DMS114 treated with DMSO at 0.1 percent for 48 hours (cell line): Measurements from ENCODE around the gene BCAT1.
"Not testable (repeated sequence)": the region's sequence is repeated elsewhere in the genome, so short reads cannot be mapped to it uniquely, and the experiment has no call there.

Experiments
- DNase-seq: peaks from one replicate; lab custom pipeline; 2025; ENCODE audit not compliant: unreplicated experiment; lab: John Stamatoyannopoulos, UW

BCAT1 gene

GRCh38 chr12:24960222-24960855 lies 11.4 kb upstream of the BCAT1 start:
- peak; percentile 29 for DNase-seq

DNA sequence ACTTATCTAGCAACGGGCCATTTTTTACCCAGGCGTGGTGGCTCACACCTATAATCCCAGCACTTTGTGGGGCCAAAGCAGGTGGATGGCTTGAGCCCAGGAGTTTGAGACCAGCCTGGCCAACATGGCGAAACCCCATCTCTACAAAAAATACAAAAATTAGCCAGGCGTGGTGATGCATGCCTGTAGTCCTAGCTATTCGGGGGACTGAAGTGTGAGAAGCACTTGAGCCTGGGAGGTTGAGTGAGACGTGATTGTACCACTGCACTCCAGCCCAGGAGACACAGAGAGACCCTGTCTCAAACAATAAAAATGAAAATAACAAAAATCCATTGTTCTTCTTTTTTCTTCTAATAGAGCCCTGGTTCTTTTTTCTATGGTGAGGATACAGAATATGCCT lies 7.5 kb upstream of the BCAT1 start:
- not testable (repeated sequence) for DNase-seq

GRCh38 chr12:24955853-24956252 lies 7.0 kb upstream of the BCAT1 start:
- DNase-seq, result no peak

- DNase-seq, result no peak
Observed at GRCh38 chr12:24955389-24955788, 6.5 kb upstream of the BCAT1 start.

DNA sequence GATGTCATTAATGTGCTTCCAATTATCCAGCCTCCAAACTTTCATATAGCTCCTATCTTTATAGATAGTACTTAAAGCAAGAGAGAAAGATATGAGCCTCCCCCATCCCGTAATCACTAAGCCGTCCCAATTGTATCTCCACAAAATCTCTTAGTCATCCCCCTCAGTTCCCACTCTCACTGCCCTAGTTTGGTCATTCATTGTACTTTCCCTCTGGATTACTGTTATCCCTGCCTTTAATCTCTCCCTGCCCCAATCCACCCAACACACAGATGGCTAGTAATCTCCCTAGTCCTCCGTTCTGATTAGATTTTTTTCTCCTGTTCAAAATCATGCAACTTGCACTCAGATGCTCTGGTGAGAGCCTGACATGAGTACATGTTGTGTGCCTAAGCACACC lies 5.4 kb upstream of the BCAT1 start:
- DNase-seq, result no peak

DNA sequence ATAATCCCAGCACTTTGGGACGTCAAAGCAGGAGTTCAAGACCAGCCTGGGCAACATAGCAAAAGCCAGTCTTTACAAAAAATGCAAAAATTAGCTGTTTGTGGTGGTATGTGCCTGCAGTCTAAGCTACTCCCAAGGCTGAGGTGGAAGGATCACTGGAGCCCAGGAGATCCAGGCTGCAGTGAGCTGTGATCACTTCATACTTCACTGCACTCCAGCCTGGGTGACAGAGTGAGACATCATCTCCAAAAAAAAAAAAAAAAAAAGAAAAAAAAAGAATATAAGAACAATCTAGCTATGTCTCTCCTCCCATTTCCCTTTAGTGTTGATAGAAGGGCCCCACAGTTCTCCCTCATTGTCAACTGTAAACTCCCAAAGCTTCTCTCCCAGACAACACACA lies 3.5 kb upstream of the BCAT1 start:
- DNase-seq, result no peak

- no peak for DNase-seq
Observed at GRCh38 chr12:24950231-24950834, 1.4 kb upstream of the BCAT1 start.

DNA sequence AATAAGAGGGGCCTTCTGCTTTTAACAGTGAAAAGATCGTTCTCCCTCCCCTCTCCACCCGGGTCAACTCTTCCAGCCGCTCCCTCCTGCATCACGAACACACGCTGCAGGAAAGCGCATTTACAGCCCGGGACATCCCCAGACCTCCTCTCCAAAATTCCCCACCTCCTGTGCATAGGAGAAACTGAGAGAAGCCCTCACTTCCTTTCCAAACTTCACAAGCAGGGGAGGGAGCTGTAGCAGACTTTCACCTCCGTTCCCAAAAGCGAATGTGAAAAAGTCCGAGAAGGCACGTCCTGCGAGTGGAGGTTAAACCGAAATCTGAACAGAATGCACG lies 513 bp downstream of the BCAT1 start:
- peak; percentile 18 for DNase-seq

- no peak for DNase-seq
Observed at GRCh38 chr12:24947541-24948419, 1.1 kb downstream of the BCAT1 start.

DNA sequence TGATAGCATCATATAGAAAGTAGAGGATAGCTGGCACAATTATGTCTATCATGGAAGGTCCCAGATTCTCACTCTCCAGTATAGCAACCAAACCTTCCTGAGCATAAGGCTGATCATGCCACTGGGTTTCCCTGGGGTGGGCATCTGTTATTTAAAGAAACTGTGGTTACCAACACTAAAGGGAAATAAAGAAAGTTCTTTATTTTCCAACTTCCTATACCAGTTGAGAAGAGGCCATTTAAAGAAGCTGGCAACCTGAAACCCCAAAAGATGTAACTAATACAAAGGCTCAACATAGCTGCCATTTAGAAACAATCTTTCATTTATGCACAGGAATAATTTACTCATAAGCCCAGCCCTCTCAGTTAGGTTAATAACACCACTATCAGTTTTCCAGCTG lies 3.1 kb downstream of the BCAT1 start:
- DNase-seq, result no peak

GRCh38 chr12:24945039-24945438 lies 3.9 kb downstream of the BCAT1 start:
- DNase-seq, result no peak

- no peak for DNase-seq
Observed at GRCh38 chr12:24944601-24944975, 4.3 kb downstream of the BCAT1 start.

- DNase-seq, result no peak
Observed at GRCh38 chr12:24943947-24944600, 4.8 kb downstream of the BCAT1 start.

GRCh38 chr12:24940157-24940556 lies 8.7 kb downstream of the BCAT1 start:
- no peak for DNase-seq

- DNase-seq, result not testable (repeated sequence)
Observed at GRCh38 chr12:24939551-24939950, 9.3 kb downstream of the BCAT1 start.

DNA sequence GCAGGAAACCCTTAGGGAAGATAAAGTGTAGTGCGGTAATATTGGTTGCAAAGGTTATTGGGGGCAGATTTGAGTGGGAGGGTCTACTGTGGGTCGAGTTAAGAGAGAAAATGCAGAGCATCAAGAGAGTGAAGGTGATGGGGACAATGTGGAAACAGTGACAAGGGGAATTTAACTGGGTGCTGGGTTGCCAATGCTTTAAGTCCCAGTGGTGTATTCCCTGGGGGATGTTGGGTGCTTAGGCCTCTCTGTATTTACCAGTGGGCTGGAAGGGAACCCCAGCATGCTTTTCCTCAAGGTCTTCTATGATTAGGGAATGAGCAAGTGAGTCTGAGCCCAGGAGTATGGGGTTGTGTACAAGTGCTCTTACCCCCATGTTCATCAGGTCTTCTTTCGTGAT lies 10.6 kb downstream of the BCAT1 start:
- DNase-seq, result no peak

GRCh38 chr12:24937553-24938244 lies 11.2 kb downstream of the BCAT1 start:
- DNase-seq, result no peak

DNA sequence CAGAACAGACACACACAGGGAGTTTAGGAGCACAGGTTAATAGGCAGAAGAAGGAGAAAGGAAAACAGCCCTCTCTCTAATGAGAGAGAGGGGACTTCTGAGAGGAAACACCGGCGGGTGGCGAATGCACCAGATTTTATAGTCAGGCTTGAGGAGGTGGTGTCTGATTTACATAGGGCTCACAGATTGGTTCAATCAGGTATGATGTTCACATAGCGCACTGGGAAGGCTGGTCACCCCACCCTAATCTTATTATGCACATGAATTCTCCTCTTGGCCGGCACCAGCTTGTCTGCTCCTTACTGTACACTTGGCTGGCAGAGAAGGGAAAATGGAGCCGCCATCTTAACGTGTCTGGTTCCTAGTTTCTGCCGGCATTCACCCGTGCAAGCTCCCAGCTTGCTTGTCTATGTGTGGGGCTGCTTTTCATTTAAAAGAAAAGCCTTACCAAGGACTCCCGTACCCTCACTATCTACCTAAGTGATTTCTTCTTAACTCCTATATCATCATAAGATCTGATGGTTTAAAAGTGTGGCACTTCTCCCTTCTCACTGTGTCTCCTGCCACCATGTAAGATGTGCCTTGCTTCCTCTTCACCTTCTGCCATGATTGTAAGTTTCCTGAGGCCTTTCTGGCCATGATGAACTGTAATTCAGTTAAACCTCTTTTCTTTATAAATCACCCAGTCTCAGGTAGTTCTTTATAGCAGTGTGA lies 15.1 kb downstream of the BCAT1 start:
- no peak for DNase-seq

GRCh38 chr12:24931666-24932405 lies 17.1 kb downstream of the BCAT1 start:
- no peak for DNase-seq

- no peak for DNase-seq
Observed at GRCh38 chr12:24929953-24930352, 18.9 kb downstream of the BCAT1 start.
